Subcutaneous abdominal adipose tissue (tissue), 5 donors: Measurements from ENCODE around the gene TMEM120B.
A peak's percentile ranks its signal among the peaks of the same experiment; 100 is the strongest.

Experiments used
- H3K27ac ChIP-seq: one replicate; pipeline ENCODE4 v1.7.0; 2013; ENCODE audit warnings: low read depth, mild to moderate bottlenecking, inconsistent platforms, low read length, moderate library complexity
- H3K27me3 ChIP-seq, 5 donors: one replicate each; pipeline ENCODE4 v1.7.0; 2013; ENCODE audit warnings: low read length in 5 of 5, inconsistent platforms in 1 of 5; ENCODE audit not compliant: control insufficient read depth in 5 of 5, insufficient read depth in 4 of 5
- H3K36me3 ChIP-seq, 5 donors: one replicate each; pipeline ENCODE4 v1.7.0; 2013; ENCODE audit warnings: low read length in 5 of 5; ENCODE audit not compliant: control insufficient read depth in 5 of 5, insufficient read depth in 5 of 5
- H3K4me1 ChIP-seq, 5 donors: one replicate each; pipeline ENCODE4 v1.7.0; 2013; ENCODE audit warnings: low read length in 5 of 5, mild to moderate bottlenecking in 3 of 5, moderate library complexity in 1 of 5; ENCODE audit not compliant: control insufficient read depth in 5 of 5, insufficient read depth in 5 of 5
- H3K4me3 ChIP-seq, 5 donors: one replicate each; pipeline ENCODE4 v1.7.0; 2013; ENCODE audit warnings: low read length in 5 of 5, low read depth in 1 of 5
- H3K9ac ChIP-seq, 5 donors: one replicate each; pipeline ENCODE4 v1.7.0; 2013; ENCODE audit warnings: low read length in 5 of 5, mild to moderate bottlenecking in 4 of 5, moderate library complexity in 3 of 5
- H3K9me3 ChIP-seq, 5 donors: one replicate each; pipeline ENCODE4 v1.7.0; 2013; ENCODE audit warnings: low read length in 5 of 5; ENCODE audit not compliant: control insufficient read depth in 5 of 5
- donor health status: healthy.
- donor health status: healthy.
- donor health status: healthy.
- donor health status: healthy.
- donor health status: healthy.

TMEM120B gene

DNA sequence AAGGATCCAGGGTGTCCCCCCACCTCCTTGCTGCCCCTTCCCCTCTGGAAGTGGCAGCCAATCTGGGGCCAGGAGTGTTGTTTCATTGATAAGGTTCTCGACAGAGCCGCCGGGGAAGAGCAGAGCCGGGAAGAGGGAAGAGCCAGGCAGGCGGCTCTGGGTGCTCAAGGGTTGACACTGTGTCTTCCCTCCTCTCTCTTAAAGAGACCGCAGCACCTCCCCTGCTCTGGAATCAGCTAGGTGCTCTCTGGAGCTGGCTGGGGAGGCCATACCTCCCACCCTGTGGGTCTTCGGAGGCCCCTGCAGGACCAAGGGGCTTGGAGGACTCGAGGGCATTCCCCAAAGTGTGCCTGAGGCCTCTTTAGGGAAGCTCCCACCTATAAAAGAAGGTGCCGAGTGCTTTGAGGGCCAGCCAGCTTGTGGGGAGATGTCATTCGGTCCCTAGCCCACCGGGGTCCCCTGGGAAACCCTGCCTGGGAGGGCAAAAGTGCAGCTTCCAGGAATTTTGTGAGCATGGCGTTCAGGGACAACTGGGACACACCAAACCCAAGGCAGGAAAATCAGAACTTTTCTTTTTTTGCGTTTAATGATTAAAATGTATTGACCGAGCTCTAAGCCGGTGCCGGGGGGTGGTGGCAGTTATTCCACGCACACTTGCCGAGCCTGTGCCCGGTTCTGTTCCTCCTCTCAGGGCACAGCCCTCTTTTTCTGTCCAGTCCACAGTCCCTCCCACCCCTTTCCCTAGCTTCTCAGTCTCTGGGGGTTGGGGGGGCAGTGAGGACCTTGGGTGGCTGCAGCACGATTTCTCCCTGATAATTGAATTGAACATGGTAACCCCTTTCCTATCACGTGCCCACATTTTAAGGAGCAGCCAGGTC is 94.2 kb downstream of the TMEM120B start:
- no peaks in the 10 kb centered on the region for H3K27me3 ChIP-seq
- no peaks in the 10 kb centered on the region for H3K9me3 ChIP-seq
- peak overlapping the region; percentile 69 to 80 (median 71) for H3K4me3 ChIP-seq
- peak overlapping the region; percentile 76 for H3K27ac ChIP-seq
- H3K9ac ChIP-seq = peak overlapping the region in 4 of 5 donors; percentile 62 to 84 (median 72)
- H3K36me3 ChIP-seq = peaks cover 0 to 41% (median 33%) of the 10 kb centered on the region in 5 donors
- H3K4me1 ChIP-seq = peaks cover 13 to 62% (median 56%) of the 10 kb centered on the region in 5 donors

DNA sequence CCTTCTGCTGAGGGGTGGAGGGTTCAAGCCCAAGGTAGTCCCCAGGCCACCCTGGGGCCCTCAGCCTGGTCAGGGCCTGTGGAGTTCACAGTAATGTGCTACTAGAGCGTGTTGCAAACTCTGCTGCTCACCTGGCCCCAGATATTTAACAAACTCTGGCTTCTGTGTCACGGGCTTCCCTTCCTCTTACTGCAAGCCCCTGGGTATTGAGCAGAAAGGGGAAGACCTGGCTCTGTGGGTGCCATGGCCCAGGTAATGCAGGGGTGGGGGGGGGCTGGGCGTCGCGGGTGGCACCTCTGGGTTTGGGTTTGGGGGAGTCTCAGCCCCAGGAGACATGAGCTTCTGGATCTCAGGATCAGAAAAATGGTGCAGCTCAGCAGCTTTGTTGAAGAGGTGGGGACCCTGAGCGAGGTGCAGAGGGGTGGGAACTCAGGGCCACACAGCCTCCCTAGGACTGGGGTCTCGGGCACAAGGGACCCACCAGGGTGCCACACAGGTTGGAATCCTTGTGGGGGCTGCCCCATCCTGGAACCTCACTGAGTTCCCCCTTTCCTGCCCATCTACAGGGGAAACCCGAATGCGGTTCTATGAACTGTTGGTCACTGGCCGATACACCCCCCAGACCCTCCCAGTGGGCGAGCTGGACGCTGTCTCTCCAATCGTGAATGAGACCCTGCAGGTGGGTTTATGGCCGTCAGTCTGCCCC is 95.2 kb downstream of the TMEM120B start:
- Histone ChIP-seq H3K27ac (peak overlapping the region; percentile 76), H3K4me3 (no peak overlapping the region), H3K9ac (no peak overlapping the region)

DNA sequence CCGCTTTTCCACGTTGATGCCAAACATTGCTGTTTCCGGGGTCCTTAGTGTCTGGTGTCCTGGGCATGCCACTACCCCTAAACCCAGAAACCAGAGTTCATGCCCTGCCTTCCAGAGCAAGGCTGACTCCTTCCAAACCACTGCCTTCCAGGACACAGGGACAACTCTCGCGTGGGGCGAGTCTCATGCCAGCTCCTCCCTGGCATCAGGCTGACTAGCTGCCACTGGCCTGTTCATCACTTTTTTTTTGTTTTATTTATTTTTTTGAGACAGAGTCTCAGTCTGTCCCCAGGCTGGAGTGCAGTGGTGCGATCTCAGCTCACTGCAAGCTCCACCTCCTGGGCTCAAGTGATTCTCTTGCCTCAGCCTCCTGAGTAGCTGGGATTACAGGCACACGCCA is 96.1 kb downstream of the TMEM120B start:
- H3K4me1 ChIP-seq = peaks cover 14 to 69% (median 63%) of the 10 kb centered on the region in 5 donors
- H3K4me3 ChIP-seq = no peak overlapping the region
- no peak overlapping the region for H3K27ac ChIP-seq
- H3K9ac ChIP-seq = no peak overlapping the region
- no peaks in the 10 kb centered on the region for H3K27me3 ChIP-seq
- no peaks in the 10 kb centered on the region for H3K9me3 ChIP-seq
- peaks cover 0 to 43% (median 33%) of the 10 kb centered on the region in 5 donors for H3K36me3 ChIP-seq

More for the DNA sequence above, 95.2 kb downstream of the TMEM120B start:
- Histone ChIP-seq H3K4me1 (peaks cover 13 to 63% (median 60%) of the 10 kb centered on the region in 5 donors), H3K9me3 (no peaks in the 10 kb centered on the region), H3K36me3 (peaks cover 0 to 41% (median 33%) of the 10 kb centered on the region in 5 donors), H3K27me3 (no peaks in the 10 kb centered on the region)

DNA sequence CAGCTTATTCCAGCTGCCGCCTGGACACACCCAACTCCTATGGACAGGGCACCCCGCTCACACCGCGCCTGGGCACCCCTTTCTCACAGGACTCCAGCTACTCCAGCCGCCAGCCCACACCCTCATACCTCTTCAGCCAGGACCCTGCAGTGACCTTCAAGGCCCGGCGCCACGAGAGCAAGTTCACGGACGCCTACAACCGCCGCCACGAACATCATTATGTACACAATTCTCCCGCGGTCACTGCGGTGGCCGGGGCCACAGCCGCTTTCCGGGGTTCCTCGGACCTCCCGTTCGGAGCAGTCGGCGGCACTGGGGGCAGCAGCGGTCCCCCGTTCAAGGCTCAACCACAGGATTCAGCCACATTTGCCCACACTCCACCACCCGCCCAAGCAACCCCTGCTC is 97.2 kb downstream of the TMEM120B start:
- H3K27me3 ChIP-seq = no peaks in the 10 kb centered on the region
- H3K9ac ChIP-seq = no peak overlapping the region
- H3K36me3 ChIP-seq = peaks cover 0 to 52% (median 39%) of the 10 kb centered on the region in 5 donors
- no peak overlapping the region for H3K27ac ChIP-seq
- no peaks in the 10 kb centered on the region for H3K9me3 ChIP-seq
- H3K4me3 ChIP-seq = no peak overlapping the region
- peaks cover 14 to 71% (median 66%) of the 10 kb centered on the region in 5 donors for H3K4me1 ChIP-seq

DNA sequence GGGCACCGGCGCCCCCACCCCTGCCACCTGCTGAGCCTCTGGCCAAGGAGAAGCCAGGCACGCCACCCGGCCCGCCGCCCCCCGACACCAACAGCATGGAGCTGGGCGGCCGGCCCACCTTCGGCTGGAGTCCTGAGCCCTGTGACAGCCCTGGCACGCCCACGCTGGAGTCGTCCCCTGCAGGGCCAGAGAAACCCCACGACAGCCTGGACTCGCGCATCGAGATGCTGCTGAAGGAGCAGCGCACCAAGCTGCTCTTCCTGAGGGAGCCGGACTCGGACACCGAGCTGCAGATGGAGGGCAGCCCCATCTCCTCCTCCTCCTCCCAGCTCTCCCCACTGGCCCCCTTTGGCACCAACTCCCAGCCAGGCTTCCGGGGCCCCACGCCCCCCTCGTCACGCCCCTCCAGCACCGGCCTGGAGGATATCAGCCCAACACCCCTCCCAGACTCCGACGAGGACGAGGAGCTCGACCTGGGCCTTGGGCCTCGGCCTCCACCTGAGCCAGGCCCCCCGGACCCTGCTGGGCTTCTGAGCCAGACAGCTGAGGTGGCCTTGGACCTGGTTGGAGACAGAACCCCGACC is 97.8 kb downstream of the TMEM120B start:
- Histone ChIP-seq H3K4me1 (peaks cover 14 to 66% (median 62%) of the 10 kb centered on the region in 5 donors), H3K36me3 (peaks cover 0 to 58% (median 45%) of the 10 kb centered on the region in 5 donors), H3K9me3 (no peaks in the 10 kb centered on the region), H3K27ac (no peak overlapping the region), H3K9ac (no peak overlapping the region), H3K27me3 (no peaks in the 10 kb centered on the region), H3K4me3 (no peak overlapping the region)

DNA sequence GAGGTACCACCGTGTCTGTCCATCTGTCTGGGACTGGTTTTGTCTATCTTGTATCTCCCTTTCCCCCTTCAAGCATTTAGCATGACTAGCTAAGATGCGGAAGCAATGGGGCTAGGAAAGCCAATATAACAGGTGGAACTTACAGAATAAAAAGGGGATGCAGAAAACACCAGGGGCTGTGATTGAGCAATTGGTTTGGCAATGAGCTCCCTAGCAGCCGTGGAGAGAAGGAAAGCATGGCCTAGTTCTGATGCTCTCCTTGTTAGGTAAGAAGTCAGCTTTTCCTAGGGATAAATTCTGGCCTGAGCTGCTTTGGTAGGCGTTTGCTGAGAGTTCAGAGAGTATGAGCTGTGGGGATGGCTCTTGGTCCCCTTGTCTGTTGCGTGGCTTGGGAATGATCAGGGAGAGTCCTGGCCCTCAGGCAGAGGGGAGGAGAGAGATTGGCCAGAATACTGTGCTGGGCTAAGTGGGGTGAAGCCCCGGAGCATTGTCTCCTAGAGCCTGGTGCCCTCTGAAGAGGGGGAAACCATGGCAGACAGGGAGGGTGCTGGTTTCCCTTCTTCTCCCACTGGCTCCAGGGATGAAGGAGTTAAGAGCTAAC is 98.4 kb downstream of the TMEM120B start:
- Histone ChIP-seq H3K9me3 (no peaks in the 10 kb centered on the region), H3K27me3 (no peaks in the 10 kb centered on the region), H3K27ac (peak overlapping the region; percentile 92), H3K9ac (peak overlapping the region; percentile 16 to 86 (median 70)), H3K4me1 (peaks cover 12 to 61% (median 57%) of the 10 kb centered on the region in 5 donors), H3K4me3 (peak overlapping the region; percentile 27 to 78 (median 68)), H3K36me3 (peaks cover 0 to 62% (median 49%) of the 10 kb centered on the region in 5 donors)

DNA sequence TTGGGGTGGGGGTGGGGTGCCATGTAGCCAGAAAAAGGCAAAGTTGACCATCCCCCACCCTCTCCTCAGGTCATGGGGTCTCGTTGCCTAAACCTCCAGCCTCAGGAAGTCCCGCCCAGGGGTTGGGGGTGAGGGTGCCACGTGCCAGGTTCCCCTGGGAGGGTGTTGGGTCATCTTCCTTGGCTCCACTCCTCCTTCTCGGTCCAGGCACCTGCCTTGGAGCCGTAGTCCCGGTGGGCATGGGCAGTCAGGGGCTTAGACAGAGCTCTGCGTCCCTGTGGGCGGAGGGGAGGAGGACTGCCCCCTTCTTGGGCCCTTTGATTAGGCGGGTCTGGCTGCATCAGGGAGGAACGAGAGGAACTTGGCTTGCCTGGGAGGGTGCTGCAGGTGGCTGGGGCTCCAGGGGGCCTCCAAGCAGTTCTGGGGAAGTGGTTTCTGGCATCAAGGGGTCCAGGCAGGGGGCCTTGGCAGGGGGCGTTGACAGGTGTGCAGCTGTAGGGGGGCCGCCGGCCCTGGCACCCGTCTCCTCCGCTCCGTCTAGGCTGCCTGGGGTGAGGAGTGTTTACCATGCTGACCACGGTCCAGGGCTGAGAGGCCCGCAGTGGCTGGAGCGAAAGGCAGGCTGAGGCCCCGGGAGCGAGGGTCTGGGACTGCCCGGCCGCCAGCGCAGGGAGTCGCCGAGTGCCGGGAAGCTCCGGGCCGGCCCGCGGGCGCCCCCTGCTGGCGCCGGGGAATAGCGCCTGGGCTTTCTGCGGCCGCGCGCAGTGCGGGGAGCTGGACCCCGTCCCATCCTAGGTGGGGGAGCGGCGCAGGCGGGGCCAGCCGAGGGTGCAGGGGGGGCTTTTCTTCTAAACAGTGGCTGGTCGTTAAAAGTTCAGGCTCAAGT is 99.1 kb downstream of the TMEM120B start:
- peak overlapping the region; percentile 92 for H3K27ac ChIP-seq
- peaks cover 10 to 53% (median 50%) of the 10 kb centered on the region in 5 donors for H3K4me1 ChIP-seq
- peaks cover 4 to 68% (median 55%) of the 10 kb centered on the region in 5 donors for H3K36me3 ChIP-seq
- H3K9ac ChIP-seq = peak overlapping the region; percentile 16 to 86 (median 70)
- H3K27me3 ChIP-seq = no peaks in the 10 kb centered on the region
- H3K4me3 ChIP-seq = peak overlapping the region; percentile 70 to 93 (median 78)
- no peaks in the 10 kb centered on the region for H3K9me3 ChIP-seq

DNA sequence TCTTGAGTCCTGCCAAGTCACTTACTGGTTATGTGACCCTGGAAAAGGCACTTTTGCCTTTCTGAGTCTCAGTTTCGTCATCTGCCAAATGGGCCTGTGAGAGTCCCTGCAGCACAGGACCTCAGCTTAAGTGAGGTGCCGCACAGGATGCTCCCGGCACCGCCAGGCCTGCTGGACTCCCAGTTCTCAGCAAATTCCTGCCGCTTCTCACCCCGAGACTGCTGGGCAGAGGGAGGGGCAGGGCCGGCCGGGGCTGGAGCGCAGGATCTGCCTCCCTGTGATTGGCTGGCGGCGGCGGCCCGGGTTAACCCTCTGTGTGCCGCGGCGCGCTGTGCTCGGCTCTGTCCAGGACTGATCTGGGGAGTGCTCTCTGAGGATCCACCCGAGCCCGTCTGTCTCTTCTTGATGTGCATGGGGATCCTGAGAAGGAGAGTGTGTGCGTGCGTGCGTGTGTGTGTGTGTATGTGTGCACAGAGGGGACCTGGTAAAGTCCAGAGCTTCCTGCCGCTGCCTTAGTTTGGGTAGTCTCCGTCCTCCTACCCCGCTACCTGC is 99.8 kb downstream of the TMEM120B start:
- Histone ChIP-seq H3K4me1 (peaks cover 8 to 46% (median 42%) of the 10 kb centered on the region in 5 donors), H3K9me3 (no peaks in the 10 kb centered on the region), H3K27me3 (no peaks in the 10 kb centered on the region), H3K9ac (peak overlapping the region in 4 of 5 donors; percentile 6 to 70 (median 34)), H3K27ac (peak overlapping the region; percentile 92), H3K36me3 (peaks cover 4 to 73% (median 62%) of the 10 kb centered on the region in 5 donors), H3K4me3 (peak overlapping the region; percentile 70 to 93 (median 78))
